Glutamatergic neuron (in vitro differentiated cells): ENCODE data around the gene INTU. TPM values are rescaled to one million over a fixed set of nuclear protein-coding genes. Genes with fewer than 3 reads are reported as not detected.
"Not testable (repeated sequence)": the region's sequence is repeated elsewhere in the genome, so short reads cannot be mapped to it uniquely, and the experiment has no call there.

ENCODE experiments used
- DNase-seq: peaks from one replicate; pipeline ENCODE4 v3.0.0; 2022
- H3K27ac Mint-ChIP-seq: one replicate; pipeline ENCODE4 v1.8.0; 2020; ENCODE audit warnings: mild to moderate bottlenecking, mixed read lengths, inconsistent platforms; ENCODE audit not compliant: unreplicated experiment
- H3K27me3 Mint-ChIP-seq: one replicate; pipeline ENCODE4 v1.8.0; 2020; ENCODE audit warnings: mild to moderate bottlenecking, moderate library complexity, mixed read lengths, inconsistent platforms; ENCODE audit not compliant: unreplicated experiment
- H3K36me3 Mint-ChIP-seq: one replicate; pipeline ENCODE4 v1.8.0; 2020; ENCODE audit warnings: mild to moderate bottlenecking, mixed read lengths, inconsistent platforms; ENCODE audit not compliant: unreplicated experiment
- H3K4me1 Mint-ChIP-seq: one replicate; pipeline ENCODE4 v1.8.0; 2020; ENCODE audit warnings: mild to moderate bottlenecking, low read depth, mixed read lengths, inconsistent platforms; ENCODE audit not compliant: unreplicated experiment
- H3K4me3 Mint-ChIP-seq: one replicate; pipeline ENCODE4 v1.8.0; 2020; ENCODE audit warnings: mild to moderate bottlenecking, mixed read lengths, inconsistent platforms; ENCODE audit not compliant: unreplicated experiment
- H3K9me3 Mint-ChIP-seq: one replicate; pipeline ENCODE4 v1.8.0; 2020; ENCODE audit warnings: mild to moderate bottlenecking, moderate library complexity, mixed read lengths, inconsistent platforms; ENCODE audit not compliant: unreplicated experiment
- total RNA-seq: library from RNA; stranded (reverse); fragmentation: NEBNext Ultra II Directional; extraction: Animal tissue kit (Norgen Biotek cat#: 25700); gene quantifications from one replicate; pipeline ENCODE4 v1.2.1, GENCODE V29; 2021; ENCODE audit not compliant: unreplicated experiment
- TF ChIP-seq, protein P1 (sequence below): fragments of 200-600 bp; sonication (generic); IDR thresholded peaks from one replicate; pipeline ENCODE4 v1.5.0; 2021; ENCODE audit not compliant: partially characterized antibody, unreplicated experiment

INTU gene
- total RNA-seq, 1 donor from 2014 or later = 6.3 TPM

DNA sequence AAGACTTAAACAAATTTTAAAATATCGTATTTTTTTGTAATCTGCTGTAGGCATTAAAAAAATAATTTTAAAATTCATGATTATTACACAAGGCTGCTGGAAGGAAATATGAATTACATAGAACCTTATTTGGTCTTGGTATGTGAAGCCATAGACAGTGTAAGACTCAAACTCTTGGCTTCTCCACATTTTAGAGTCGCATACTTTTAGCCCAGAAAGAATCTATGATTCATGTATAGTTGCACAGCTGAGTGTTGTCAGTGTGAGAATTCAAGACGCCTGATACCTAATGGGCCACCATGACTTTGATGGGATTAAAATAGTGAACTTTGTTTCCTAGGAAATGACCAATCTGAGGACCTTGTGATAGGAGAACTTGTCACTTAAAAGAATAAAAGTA lies 1.4 kb downstream of the INTU start:
- Mint-ChIP-seq H3K27ac (no peak overlapping the region), H3K27me3 (peaks cover 2% of the 10 kb centered on the region), H3K36me3 (no peaks in the 10 kb centered on the region), H3K4me3 (no peak overlapping the region), H3K9me3 (no peaks in the 10 kb centered on the region), H3K4me1 (no peaks in the 10 kb centered on the region)
- DNase-seq = no peak
- TF ChIP-seq, protein P1, sequence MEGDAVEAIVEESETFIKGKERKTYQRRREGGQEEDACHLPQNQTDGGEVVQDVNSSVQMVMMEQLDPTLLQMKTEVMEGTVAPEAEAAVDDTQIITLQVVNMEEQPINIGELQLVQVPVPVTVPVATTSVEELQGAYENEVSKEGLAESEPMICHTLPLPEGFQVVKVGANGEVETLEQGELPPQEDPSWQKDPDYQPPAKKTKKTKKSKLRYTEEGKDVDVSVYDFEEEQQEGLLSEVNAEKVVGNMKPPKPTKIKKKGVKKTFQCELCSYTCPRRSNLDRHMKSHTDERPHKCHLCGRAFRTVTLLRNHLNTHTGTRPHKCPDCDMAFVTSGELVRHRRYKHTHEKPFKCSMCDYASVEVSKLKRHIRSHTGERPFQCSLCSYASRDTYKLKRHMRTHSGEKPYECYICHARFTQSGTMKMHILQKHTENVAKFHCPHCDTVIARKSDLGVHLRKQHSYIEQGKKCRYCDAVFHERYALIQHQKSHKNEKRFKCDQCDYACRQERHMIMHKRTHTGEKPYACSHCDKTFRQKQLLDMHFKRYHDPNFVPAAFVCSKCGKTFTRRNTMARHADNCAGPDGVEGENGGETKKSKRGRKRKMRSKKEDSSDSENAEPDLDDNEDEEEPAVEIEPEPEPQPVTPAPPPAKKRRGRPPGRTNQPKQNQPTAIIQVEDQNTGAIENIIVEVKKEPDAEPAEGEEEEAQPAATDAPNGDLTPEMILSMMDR = no peak

DNA sequence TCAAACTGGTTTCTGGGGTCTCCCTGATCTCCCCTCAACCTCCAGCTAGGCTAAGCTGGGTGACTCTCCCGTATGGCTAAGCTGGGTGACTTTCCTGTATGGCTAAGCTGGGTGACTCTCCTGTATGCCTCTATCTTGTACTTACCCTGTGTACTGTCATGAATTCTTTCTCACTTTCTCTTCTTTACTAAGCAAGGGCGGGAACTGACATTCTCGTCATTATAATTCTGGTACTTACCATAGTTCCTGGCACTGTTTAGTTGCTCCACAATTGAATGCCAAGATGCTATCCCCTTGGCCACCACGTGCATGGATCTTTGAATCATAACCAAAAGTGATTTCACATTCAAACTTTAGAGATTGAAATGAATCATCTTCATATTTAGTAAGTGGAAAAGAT lies 8.8 kb downstream of the INTU start:
- no peak overlapping the region for H3K27ac Mint-ChIP-seq
- H3K36me3 Mint-ChIP-seq = no peaks in the 10 kb centered on the region

DNA sequence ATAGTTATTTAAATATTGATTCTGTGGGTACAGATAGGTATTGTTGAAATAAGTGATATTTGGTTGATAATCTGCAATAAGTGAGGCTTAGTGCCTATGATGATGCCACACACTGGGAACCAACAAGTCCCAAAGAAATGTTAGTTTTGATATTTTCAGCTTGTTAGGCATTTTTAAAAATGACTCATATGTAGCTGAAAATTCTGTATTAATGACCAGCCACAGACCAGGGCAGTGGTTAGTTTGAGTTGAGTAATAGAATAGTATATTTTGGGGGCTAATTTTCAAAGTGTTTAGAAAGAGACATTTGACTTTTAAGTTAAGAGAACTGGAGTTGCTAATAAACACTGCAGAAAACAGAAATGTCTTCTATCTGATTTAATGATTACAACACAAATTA lies 9.4 kb downstream of the INTU start:
- H3K4me1 Mint-ChIP-seq = no peaks in the 10 kb centered on the region

More for the DNA sequence above, 8.8 kb downstream of the INTU start:
- Mint-ChIP-seq H3K4me3 (no peak overlapping the region), H3K27me3 (no peaks in the 10 kb centered on the region), H3K4me1 (no peaks in the 10 kb centered on the region), H3K9me3 (no peaks in the 10 kb centered on the region)
- TF ChIP-seq, protein P1 = no peak
- no peak for DNase-seq

DNA sequence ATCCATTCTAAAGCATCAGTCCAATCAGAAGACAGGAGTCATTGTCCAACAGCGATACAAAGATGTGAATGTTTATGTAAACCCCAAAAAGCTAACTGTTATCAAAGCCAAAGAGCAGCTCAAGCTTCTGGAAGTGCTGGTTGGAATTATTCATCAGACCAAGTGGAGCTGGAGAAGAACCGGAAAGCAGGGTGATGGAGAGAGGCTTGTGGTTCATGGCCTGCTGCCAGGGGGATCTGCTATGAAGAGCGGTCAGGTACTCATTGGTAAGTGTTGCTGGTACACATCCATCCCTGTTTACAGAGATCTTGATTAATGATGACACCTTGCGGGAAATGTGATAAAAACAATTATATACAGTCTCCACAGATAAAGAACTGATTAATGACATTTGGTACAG lies 11.0 kb downstream of the INTU start:
- no peak overlapping the region for H3K27ac Mint-ChIP-seq
- no peaks in the 10 kb centered on the region for H3K4me1 Mint-ChIP-seq
- no peaks in the 10 kb centered on the region for H3K27me3 Mint-ChIP-seq
- DNase-seq = no peak
- no peaks in the 10 kb centered on the region for H3K9me3 Mint-ChIP-seq
- H3K4me3 Mint-ChIP-seq = no peak overlapping the region
- H3K36me3 Mint-ChIP-seq = no peaks in the 10 kb centered on the region
- TF ChIP-seq, protein P1 = no peak

More for the DNA sequence above, 9.4 kb downstream of the INTU start:
- no peaks in the 10 kb centered on the region for H3K9me3 Mint-ChIP-seq
- no peaks in the 10 kb centered on the region for H3K27me3 Mint-ChIP-seq
- TF ChIP-seq, protein P1 = no peak
- H3K4me3 Mint-ChIP-seq = no peak overlapping the region
- H3K36me3 Mint-ChIP-seq = no peaks in the 10 kb centered on the region
- DNase-seq = no peak
- no peak overlapping the region for H3K27ac Mint-ChIP-seq

DNA sequence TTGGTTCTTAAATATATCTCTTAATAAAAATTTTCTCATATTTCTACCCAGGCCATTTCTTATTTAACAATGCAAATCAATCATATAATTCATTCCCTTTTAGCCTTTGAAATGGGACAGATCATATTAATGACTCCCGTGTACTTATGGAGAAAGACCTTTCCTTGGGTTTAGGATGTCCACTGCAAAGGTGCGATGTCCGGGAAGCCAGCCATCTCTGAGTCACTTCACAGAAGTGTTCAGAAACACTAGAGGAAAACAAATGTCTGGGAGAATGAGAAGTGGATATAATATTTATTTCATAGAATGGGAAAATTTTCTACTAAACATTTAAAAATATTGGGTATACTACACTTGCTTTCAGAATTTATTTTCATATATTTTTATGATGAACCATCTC lies 15.3 kb downstream of the INTU start:
- TF ChIP-seq, protein P1 = no peak
- no peaks in the 10 kb centered on the region for H3K9me3 Mint-ChIP-seq
- H3K36me3 Mint-ChIP-seq = no peaks in the 10 kb centered on the region
- DNase-seq = no peak
- H3K4me1 Mint-ChIP-seq = no peaks in the 10 kb centered on the region
- no peak overlapping the region for H3K27ac Mint-ChIP-seq
- no peaks in the 10 kb centered on the region for H3K27me3 Mint-ChIP-seq
- H3K4me3 Mint-ChIP-seq = no peak overlapping the region

DNA sequence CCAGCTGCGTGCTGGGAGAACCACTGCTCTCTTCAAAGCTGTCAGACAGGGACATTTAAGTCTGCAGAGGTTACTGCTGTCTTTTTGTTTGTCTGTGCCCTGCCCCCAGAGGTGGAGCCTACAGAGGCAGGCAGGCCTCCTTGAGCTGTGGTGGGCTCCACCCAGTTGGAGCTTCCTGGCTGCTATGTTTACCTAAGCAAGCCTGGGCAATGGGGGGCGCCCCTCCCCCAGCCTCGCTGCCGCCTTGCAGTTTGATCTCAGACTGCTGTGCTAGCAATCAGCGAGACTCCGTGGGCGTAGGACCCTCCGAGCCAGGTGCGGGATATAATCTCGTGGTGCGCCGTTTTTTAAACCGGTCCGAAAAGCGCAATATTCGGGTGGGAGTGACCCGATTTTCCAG lies 22.8 kb downstream of the INTU start:
- DNase-seq = not testable (repeated sequence)
- Mint-ChIP-seq H3K4me3 (peak overlapping the region; percentile 85), H3K27ac (peak overlapping the region; percentile 90)

More for the DNA sequence above, 22.8 kb downstream of the INTU start:
- not testable (repeated sequence) for H3K27me3 Mint-ChIP-seq, H3K4me1 Mint-ChIP-seq, H3K36me3 Mint-ChIP-seq, H3K9me3 Mint-ChIP-seq
